ENCODE results near the gene CDYL2. TPM values are rescaled to one million over a fixed set of nuclear protein-coding genes. Genes with fewer than 3 reads are reported as not detected.

The CDYL2 gene
- total RNA-seq, 1 experiment from 2014 or later: 8.2 TPM

- no peaks in the 10 kb centered on the region for H3K9me3 Mint-ChIP-seq
Measured at GRCh38 chr16:80667925-80668324, 136.5 kb downstream of the CDYL2 start.

GRCh38 chr16:80667251-80667560 lies 137.2 kb downstream of the CDYL2 start:
- H3K4me3 Mint-ChIP-seq: no peak overlapping the region

More at GRCh38 chr16:80667925-80668324, 136.5 kb downstream of the CDYL2 start:
- TF ChIP-seq TCF7 (CRISPR knock-in tag; IDR thresholded peaks at IDR 0.05; ENCODE audit: low read depth) (no peak), CREB1 (CRISPR knock-in tag; IDR thresholded peaks at IDR 0.05) (no peak)
- H3K36me3 Mint-ChIP-seq: no peaks in the 10 kb centered on the region
- ATAC-seq: no peak
- H3K27ac Mint-ChIP-seq: no peak overlapping the region
- peaks cover 29% of the 10 kb centered on the region for H3K4me1 Mint-ChIP-seq
- ChIA-PET POLR2A (no interaction called here), CTCF (no interaction called here)
- peaks cover 6% of the 10 kb centered on the region; the same call in 1 of the 2 replicates for H3K27me3 Mint-ChIP-seq (ENCODE audit: low read depth)
- DNase-seq (ENCODE audit: low spot score): no peak
- H3K4me3 Mint-ChIP-seq: no peak overlapping the region

More at GRCh38 chr16:80667251-80667560, 137.2 kb downstream of the CDYL2 start:
- ATAC-seq (no peak), DNase-seq (ENCODE audit: low spot score) (no peak)
- Mint-ChIP-seq H3K27ac (no peak overlapping the region), H3K36me3 (no peaks in the 10 kb centered on the region), H3K4me1 (peaks cover 27% of the 10 kb centered on the region), H3K9me3 (no peaks in the 10 kb centered on the region), H3K27me3 (ENCODE audit: low read depth) (peaks cover 6% of the 10 kb centered on the region; the same call in 1 of the 2 replicates)
- POLR2A ChIA-PET: no interaction called here
- CTCF ChIA-PET: interaction anchor here (1.1 kb wide), 1 partner anchor 140 kb away, joined by 3 read pairs; no protein-coding TSS in a partner anchor
- TF ChIP-seq NR1H2 (CRISPR knock-in tag; IDR thresholded peaks at IDR 0.05): no peak
- no peak for TF ChIP-seq ZNF425 (CRISPR knock-in tag; conservative IDR thresholded peaks at IDR 0.05)
- no peak for TF ChIP-seq JUN (CRISPR knock-in tag; IDR thresholded peaks at IDR 0.05)
- TF ChIP-seq ATF3 (CRISPR knock-in tag; conservative IDR thresholded peaks at IDR 0.05): no peak
- TF ChIP-seq E2F5 (CRISPR knock-in tag; IDR thresholded peaks at IDR 0.05): no peak
- no peak for TF ChIP-seq ZMAT4 (CRISPR knock-in tag; IDR thresholded peaks at IDR 0.05)
- TF ChIP-seq HMGXB4 (CRISPR knock-in tag; IDR thresholded peaks at IDR 0.05): no peak
- TF ChIP-seq CREM (CRISPR knock-in tag; IDR thresholded peaks at IDR 0.05): no peak
- TF ChIP-seq ZNF232 (CRISPR knock-in tag; IDR thresholded peaks at IDR 0.05): no peak
- no peak for TF ChIP-seq AFF4 (CRISPR knock-in tag; IDR thresholded peaks at IDR 0.05; ENCODE audit: borderline replicate concordance)
- TF ChIP-seq PRRX2 (CRISPR knock-in tag; IDR thresholded peaks at IDR 0.05): no peak
- no peak for TF ChIP-seq ZNF317 (CRISPR knock-in tag; IDR thresholded peaks at IDR 0.05; ENCODE audit: borderline replicate concordance, low read depth)
- no peak for TF ChIP-seq ZBTB43 (CRISPR knock-in tag; IDR thresholded peaks at IDR 0.05)
- TF ChIP-seq MAX (CRISPR knock-in tag; IDR thresholded peaks at IDR 0.05): no peak
- TF ChIP-seq ERG (CRISPR knock-in tag; IDR thresholded peaks at IDR 0.05): no peak
- TF ChIP-seq ETV6 (CRISPR knock-in tag; IDR thresholded peaks at IDR 0.05): no peak
